Uterus (tissue), 4 donors: ENCODE measurements around the gene GSK3B. TPM values are rescaled to one million over a fixed set of nuclear protein-coding genes. Genes with fewer than 3 reads are reported as not detected.

Experiments used
- DNase-seq, 2 donors: peaks; one replicate each; pipeline ENCODE4 v3.0.0-alpha.2; 2019 to 2020
- H3K27ac ChIP-seq, 2 donors: fragments of 200-600 bp; sonication (generic); 1 replicate in 1 of 2; 2 replicates in 1 of 2; pipeline ENCODE4 v1.5.1; 2016 to 2018
- H3K27me3 ChIP-seq, 2 donors: fragments of 200-600 bp; sonication (generic); one replicate each; pipeline ENCODE4 v1.5.1; 2018 to 2019; ENCODE audit warnings: control low read depth in 1 of 2
- H3K36me3 ChIP-seq, 2 donors: fragments of 200-600 bp; sonication (generic); one replicate each; pipeline ENCODE4 v1.5.1; 2019; ENCODE audit warnings: control low read depth in 1 of 2
- H3K4me1 ChIP-seq, 2 donors: fragments of 200-600 bp; sonication (generic); one replicate each; pipeline ENCODE4 v1.5.1; 2018 to 2019; ENCODE audit warnings: control low read depth in 1 of 2
- H3K4me3 ChIP-seq, 2 donors: fragments of 200-600 bp; sonication (generic); 1 replicate in 1 of 2; 2 replicates in 1 of 2; pipeline ENCODE4 v1.5.1; 2018 to 2019; ENCODE audit warnings: mild to moderate bottlenecking in 1 of 2
- H3K9me3 ChIP-seq, 2 donors: fragments of 200-600 bp; sonication (generic); one replicate each; pipeline ENCODE4 v1.5.1; 2019; ENCODE audit warnings: control low read depth in 1 of 2
- CTCF ChIP-seq, 4 experiments: fragments of 200-600 bp in 2 of 4; fragments of 450-650 bp in 2 of 4; sonication (generic) in 2 of 4; IDR thresholded peaks; one replicate each; pipeline ENCODE4 v1.5.1; 2016 to 2019; ENCODE audit warnings: antibody characterized with exemption in 4 of 4, mild to moderate bottlenecking in 2 of 4, moderate library complexity in 1 of 4
- POLR2A ChIP-seq, 2 donors: fragments of 450-650 bp; IDR thresholded peaks; one replicate each; pipeline ENCODE4 v1.6.1; 2016; ENCODE audit warnings: antibody characterized with exemption in 2 of 2, mild to moderate bottlenecking in 1 of 2, moderate library complexity in 1 of 2
- intact Hi-C: fragments of 100-400 bp; cut with DNase I; formaldehyde crosslinking; loops from one replicate; pipeline ENCODE4 v1.15.1; 2023; ENCODE audit warnings: low total_unique reads
- total RNA-seq, 4 donors: library from RNA; depleted of rRNA in 3 of 4; stranded (reverse); fragments of >200 nt in 3 of 4; gene quantifications; one replicate each; pipeline versions ENCODE4 v1.1.0 to v1.2.4, GENCODE V29; 2014 to 2023
- donor health status: DM: yes; HTN: yes; CAD: no.

GSK3B gene
- total RNA-seq, 4 donors from 2014 or later, result 13.5 to 53.8 (median 31.3) TPM

DNA sequence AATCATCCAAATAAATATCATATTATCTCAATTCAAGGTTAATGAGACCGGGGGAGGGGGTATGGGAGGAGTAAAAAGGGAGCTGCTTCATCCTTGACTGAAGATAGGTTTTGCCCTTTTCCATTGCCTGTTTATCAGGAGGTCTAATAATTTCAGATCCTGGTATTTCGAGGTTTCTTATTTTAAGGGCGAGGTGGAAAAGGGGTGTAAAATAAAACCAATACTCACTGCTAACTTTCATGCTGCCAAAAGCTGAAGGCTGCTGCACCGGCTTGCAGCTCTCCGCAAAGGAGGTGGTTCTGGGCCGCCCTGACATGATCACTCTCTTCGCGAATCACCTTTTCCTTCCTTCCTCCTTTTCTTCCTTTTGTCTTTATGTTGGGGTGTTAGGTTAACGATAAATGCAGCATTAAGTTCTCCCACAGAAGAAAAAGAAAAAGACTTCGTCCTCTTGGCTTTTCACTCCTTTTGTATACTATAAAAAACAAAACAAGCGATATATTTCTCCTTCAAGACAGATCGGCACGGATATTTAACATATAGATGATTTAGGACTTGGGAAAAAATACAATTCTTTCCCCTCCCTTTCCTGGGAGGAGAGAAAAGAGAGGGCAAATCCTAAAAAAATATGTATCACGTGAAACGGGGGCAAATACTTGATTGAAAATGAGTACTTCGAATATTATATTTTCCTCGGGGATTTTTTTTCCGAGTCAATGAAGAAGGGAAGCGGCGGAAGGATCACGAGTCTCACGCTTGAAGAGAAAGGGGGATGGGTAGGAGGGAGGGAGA lies 932 bp downstream of the GSK3B start:
- H3K36me3 ChIP-seq, result no peaks in the 10 kb centered on the region
- TF ChIP-seq CTCF (IDR thresholded peaks at IDR 0.05) (no peak), POLR2A (IDR thresholded peaks at IDR 0.05) (no peak)
- no peaks in the 10 kb centered on the region for H3K9me3 ChIP-seq
- intact Hi-C loops, result no loop called here
- peak overlapping the region; percentile 60 to 72 for H3K4me3 ChIP-seq
- no peak for DNase-seq
- peak overlapping the region; percentile 99 to 100 for H3K27ac ChIP-seq
- no peaks in the 10 kb centered on the region for H3K4me1 ChIP-seq
- no peaks in the 10 kb centered on the region for H3K27me3 ChIP-seq

DNA sequence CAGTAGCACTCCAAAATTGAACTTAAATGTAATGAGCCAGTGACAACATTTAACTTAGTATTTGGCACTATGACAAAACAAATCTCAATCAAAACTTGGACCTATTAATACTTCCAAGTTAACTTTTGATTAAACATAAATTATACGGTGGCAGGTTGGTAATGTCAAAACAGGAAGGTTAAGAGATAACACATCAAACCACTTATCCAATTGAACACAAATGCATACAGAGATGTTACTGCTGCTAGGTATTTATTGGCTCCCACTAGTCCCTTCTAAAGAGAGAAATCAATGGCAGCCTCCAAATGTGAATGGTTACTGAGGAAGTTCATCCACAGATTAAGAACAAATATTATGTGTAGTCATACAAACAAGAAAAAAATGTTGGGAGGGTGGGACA lies 1.8 kb downstream of the GSK3B start:
- H3K27me3 ChIP-seq, result no peaks in the 10 kb centered on the region
- H3K27ac ChIP-seq, result peak overlapping the region in 1 of 2 donors; percentile 99
- H3K4me1 ChIP-seq, result no peaks in the 10 kb centered on the region
- no peaks in the 10 kb centered on the region for H3K9me3 ChIP-seq
- TF ChIP-seq POLR2A (IDR thresholded peaks at IDR 0.05), result no peak
- TF ChIP-seq CTCF (IDR thresholded peaks at IDR 0.05), result no peak
- intact Hi-C loops, result no loop called here
- no peak for DNase-seq
- H3K4me3 ChIP-seq, result peak overlapping the region; percentile 60 to 72
- no peaks in the 10 kb centered on the region for H3K36me3 ChIP-seq

DNA sequence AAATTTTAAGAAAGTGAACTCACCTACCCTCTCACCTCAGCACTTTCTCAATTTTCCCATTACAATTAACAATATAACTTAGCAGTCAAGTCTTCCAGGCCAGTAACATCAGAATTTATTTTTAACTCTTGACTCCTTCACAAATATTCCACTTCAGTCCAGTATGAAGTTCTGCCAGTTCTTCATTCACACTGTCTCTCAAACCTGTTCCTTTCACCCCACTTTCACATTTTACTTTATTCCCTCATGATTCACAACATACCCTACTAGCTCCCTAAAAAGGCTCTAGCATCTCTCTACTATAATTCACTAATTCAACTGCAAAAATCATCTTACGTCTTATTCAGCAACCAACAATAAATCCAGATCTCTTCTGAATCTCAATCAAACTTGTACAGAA lies 3.8 kb downstream of the GSK3B start:
- no peaks in the 10 kb centered on the region for H3K9me3 ChIP-seq
- no peaks in the 10 kb centered on the region for H3K36me3 ChIP-seq
- no peaks in the 10 kb centered on the region for H3K4me1 ChIP-seq
- H3K27me3 ChIP-seq, result no peaks in the 10 kb centered on the region
- H3K4me3 ChIP-seq, result peak overlapping the region; percentile 9 to 60
- DNase-seq, result no peak
- TF ChIP-seq POLR2A (IDR thresholded peaks at IDR 0.05) (no peak), CTCF (IDR thresholded peaks at IDR 0.05) (no peak)
- intact Hi-C loops, result no loop called here
- H3K27ac ChIP-seq, result no peak overlapping the region

DNA sequence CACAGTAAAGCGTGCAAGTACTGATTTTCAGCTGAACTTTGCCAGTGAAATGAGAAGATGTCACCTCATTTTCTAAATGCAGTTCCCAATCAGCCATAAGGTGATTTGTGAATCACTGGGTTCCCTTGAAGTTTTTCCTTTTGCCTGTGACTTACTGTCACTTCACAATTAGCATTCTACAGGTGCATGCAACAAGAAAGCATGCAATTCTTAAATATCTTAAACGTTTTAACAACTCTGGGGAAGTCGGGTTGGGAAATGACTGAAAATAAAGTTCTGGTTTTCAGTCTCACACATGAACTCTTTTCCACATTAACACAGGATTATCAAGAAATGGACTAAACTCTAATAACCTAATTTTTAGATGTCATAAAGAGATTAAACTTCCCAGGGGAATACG lies 5.2 kb downstream of the GSK3B start:
- no peak for DNase-seq
- Histone ChIP-seq H3K4me1 (no peaks in the 10 kb centered on the region), H3K4me3 (no peak overlapping the region), H3K36me3 (no peaks in the 10 kb centered on the region), H3K27ac (no peak overlapping the region), H3K9me3 (no peaks in the 10 kb centered on the region), H3K27me3 (no peaks in the 10 kb centered on the region)
- TF ChIP-seq POLR2A (IDR thresholded peaks at IDR 0.05), result no peak
- TF ChIP-seq CTCF (IDR thresholded peaks at IDR 0.05), result no peak
- intact Hi-C loops, result no loop called here

- no peaks in the 10 kb centered on the region for H3K36me3 ChIP-seq
- TF ChIP-seq CTCF (IDR thresholded peaks at IDR 0.05) (no peak), POLR2A (IDR thresholded peaks at IDR 0.05) (no peak)
- H3K4me1 ChIP-seq, result no peaks in the 10 kb centered on the region
- no peaks in the 10 kb centered on the region for H3K9me3 ChIP-seq
- H3K27ac ChIP-seq, result no peak overlapping the region
- no peaks in the 10 kb centered on the region for H3K27me3 ChIP-seq
- intact Hi-C loops, result no loop called here
- H3K4me3 ChIP-seq, result no peak overlapping the region
- DNase-seq, result no peak
Measured at GRCh38 chr3:120088622-120089021, 5.6 kb downstream of the GSK3B start.
